HCT116 (cell line): Measurements from ENCODE around the gene HCFC1.

ENCODE experiments used
- POLR2A ChIP-seq: IDR thresholded peaks from 2 replicates; pipeline ENCODE4 v1.7.0; 2011; ENCODE audit warnings: borderline replicate concordance; ENCODE audit not compliant: insufficient read depth, insufficient read length; ENCODE audit errors: extremely low read depth
- SIN3A ChIP-seq: IDR thresholded peaks from 2 replicates; pipeline ENCODE4 v1.6.1; 2012; ENCODE audit warnings: low read depth
- TF ChIP-seq, protein P1 (sequence below), 3 experiments: fragments of 200-600 bp in 1 of 3; sonication (generic) in 1 of 3; IDR thresholded peaks in 2 of 3; conservative IDR thresholded peaks in 1 of 3; 2 replicates each; pipeline ENCODE4 v1.5.1; 2012 to 2017; ENCODE audit warnings: low read depth in 2 of 3, low read length in 2 of 3, antibody characterized with exemption in 1 of 3, borderline replicate concordance in 1 of 3, control low read depth in 1 of 3, mild to moderate bottlenecking in 1 of 3, mixed read lengths in 1 of 3, mixed run types in 1 of 3, moderate library complexity in 1 of 3; ENCODE audit not compliant: insufficient read depth in 1 of 3

- TF ChIP-seq, protein P1, sequence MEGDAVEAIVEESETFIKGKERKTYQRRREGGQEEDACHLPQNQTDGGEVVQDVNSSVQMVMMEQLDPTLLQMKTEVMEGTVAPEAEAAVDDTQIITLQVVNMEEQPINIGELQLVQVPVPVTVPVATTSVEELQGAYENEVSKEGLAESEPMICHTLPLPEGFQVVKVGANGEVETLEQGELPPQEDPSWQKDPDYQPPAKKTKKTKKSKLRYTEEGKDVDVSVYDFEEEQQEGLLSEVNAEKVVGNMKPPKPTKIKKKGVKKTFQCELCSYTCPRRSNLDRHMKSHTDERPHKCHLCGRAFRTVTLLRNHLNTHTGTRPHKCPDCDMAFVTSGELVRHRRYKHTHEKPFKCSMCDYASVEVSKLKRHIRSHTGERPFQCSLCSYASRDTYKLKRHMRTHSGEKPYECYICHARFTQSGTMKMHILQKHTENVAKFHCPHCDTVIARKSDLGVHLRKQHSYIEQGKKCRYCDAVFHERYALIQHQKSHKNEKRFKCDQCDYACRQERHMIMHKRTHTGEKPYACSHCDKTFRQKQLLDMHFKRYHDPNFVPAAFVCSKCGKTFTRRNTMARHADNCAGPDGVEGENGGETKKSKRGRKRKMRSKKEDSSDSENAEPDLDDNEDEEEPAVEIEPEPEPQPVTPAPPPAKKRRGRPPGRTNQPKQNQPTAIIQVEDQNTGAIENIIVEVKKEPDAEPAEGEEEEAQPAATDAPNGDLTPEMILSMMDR (IDR thresholded peaks at IDR 0.05 in 2 of 3, conservative IDR thresholded peaks at IDR 0.05 in 1 of 3; ENCODE audit: borderline replicate concordance in 1 of 3, insufficient read depth in 1 of 3, low read depth in 2 of 3, low read length in 2 of 3) = no peak
- no peak for TF ChIP-seq POLR2A
- no peak for TF ChIP-seq SIN3A
These were observed 21.5 kb downstream of the HCFC1 start for GRCh38 chrX:153950127-153950526.
